Measurements from ENCODE around the gene ATP11B.

Gene ATP11B

DNA sequence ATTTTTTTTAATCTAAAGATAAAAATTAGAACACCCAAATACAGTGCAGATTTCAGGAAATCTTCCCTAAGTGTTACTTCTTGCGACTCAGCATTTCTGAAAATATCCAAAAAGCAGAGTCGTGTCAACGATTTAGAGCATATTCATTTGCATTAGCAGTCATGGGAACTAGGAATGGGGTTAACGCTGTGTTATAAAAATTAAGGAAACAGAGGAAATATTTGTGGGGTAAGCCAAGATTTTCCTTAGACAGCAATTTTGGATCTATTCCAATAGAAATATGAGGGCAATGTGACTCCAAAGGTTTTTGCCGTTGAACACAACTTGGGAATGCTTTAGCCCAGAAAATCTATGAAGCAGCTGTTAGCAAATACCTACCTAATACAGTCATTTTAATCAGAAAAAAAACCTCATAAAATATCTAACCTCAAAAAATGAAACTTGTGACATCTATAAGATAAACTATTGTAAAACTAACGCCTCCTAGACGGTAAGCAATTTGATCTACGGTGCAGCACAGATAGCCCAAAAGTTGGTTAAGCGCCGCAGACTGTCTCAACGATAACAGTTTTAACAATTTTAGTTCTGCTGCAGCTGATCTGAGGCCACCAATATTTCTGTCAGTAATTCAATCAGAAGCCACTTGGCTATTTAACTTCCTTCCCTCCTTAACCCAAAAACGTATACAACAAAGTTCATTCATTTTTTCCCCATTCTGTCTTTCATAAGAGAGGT, 5.8 kb upstream of the ATP11B start:
- Histone ChIP-seq H3K4me1 (ENCODE audit: low read depth, poor library complexity, severe bottlenecking) (peaks cover 21% of the 10 kb centered on the region), H3K4me2 (no peak overlapping the region), H2AFZ (ENCODE audit: low read depth) (no peak overlapping the region), H3K27me3 (ENCODE audit: insufficient read depth, low read depth) (no peaks in the 10 kb centered on the region), H3K4me3 (IDR thresholded peaks at IDR 0.05; ENCODE audit: insufficient read depth, low read depth, low read length) (no peak overlapping the region), H3K27ac (no peak overlapping the region), H4K20me1 (ENCODE audit: insufficient read depth) (no peaks in the 10 kb centered on the region), H3K36me3 (ENCODE audit: insufficient read depth) (no peaks in the 10 kb centered on the region), H3K79me2 (ENCODE audit: insufficient read depth, low read depth) (no peaks in the 10 kb centered on the region), H3K9ac (no peak overlapping the region)
- TF ChIP-seq, protein P1, sequence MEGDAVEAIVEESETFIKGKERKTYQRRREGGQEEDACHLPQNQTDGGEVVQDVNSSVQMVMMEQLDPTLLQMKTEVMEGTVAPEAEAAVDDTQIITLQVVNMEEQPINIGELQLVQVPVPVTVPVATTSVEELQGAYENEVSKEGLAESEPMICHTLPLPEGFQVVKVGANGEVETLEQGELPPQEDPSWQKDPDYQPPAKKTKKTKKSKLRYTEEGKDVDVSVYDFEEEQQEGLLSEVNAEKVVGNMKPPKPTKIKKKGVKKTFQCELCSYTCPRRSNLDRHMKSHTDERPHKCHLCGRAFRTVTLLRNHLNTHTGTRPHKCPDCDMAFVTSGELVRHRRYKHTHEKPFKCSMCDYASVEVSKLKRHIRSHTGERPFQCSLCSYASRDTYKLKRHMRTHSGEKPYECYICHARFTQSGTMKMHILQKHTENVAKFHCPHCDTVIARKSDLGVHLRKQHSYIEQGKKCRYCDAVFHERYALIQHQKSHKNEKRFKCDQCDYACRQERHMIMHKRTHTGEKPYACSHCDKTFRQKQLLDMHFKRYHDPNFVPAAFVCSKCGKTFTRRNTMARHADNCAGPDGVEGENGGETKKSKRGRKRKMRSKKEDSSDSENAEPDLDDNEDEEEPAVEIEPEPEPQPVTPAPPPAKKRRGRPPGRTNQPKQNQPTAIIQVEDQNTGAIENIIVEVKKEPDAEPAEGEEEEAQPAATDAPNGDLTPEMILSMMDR (conservative IDR thresholded peaks at IDR 0.05; ENCODE audit: low read depth, low read length) = no peak

DNA sequence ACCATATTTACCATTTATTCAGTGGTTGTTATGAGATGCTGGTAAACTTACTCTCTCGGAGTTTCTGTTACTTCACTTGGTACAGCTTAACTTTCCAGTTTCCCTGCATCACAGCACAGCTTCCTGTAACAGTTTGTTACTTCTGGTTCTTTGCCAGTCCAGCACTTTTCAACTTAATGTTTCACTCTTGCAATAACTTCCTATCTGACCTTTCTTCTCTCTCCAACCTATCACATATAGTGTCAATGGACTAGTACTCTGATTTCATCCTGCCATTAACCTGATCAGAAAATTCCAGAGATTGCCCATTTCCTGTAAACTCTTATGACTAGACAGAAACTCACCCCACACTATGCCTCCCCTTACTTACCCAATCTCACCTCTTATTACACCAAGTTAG, 3.9 kb upstream of the ATP11B start:
- no peak overlapping the region for H2AFZ ChIP-seq (ENCODE audit: low read depth)
- TF ChIP-seq, protein P1 (conservative IDR thresholded peaks at IDR 0.05; ENCODE audit: low read depth, low read length) = no peak
- no peak overlapping the region for H3K27ac ChIP-seq
- H3K4me1 ChIP-seq (ENCODE audit: low read depth, poor library complexity, severe bottlenecking) = peaks cover 15% of the 10 kb centered on the region
- H3K79me2 ChIP-seq (ENCODE audit: insufficient read depth, low read depth) = peaks cover 6% of the 10 kb centered on the region; the same call in 1 of the 2 replicates
- no peak overlapping the region for H3K4me3 ChIP-seq (IDR thresholded peaks at IDR 0.05; ENCODE audit: insufficient read depth, low read depth, low read length)
- H3K4me2 ChIP-seq = no peak overlapping the region
- no peaks in the 10 kb centered on the region for H3K36me3 ChIP-seq (ENCODE audit: insufficient read depth)
- no peaks in the 10 kb centered on the region for H4K20me1 ChIP-seq (ENCODE audit: insufficient read depth)
- no peaks in the 10 kb centered on the region for H3K27me3 ChIP-seq (ENCODE audit: insufficient read depth, low read depth)
- H3K9ac ChIP-seq = no peak overlapping the region

DNA sequence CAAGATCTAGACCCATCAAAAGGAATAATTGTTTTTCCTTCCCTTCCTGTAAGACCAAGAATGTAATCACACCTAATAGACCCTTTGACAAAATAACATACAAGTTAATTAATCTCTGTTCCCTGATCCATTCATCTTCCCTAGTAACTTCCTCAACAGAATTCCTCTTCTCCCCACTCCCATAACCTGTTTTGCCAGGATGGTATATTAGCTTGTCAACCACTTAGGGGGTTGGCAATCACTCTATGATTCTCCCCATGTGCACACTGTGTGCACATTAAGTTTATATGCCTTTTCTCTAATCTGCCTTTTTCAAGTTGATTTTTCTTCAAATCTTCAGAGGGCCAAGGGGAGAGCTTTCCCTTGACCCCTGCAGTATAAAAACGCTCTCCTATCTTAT, 2.7 kb upstream of the ATP11B start:
- no peaks in the 10 kb centered on the region for H3K27me3 ChIP-seq (ENCODE audit: insufficient read depth, low read depth)
- no peak overlapping the region for H3K9ac ChIP-seq
- H3K79me2 ChIP-seq (ENCODE audit: insufficient read depth, low read depth) = peaks cover 18% of the 10 kb centered on the region
- TF ChIP-seq, protein P1 (conservative IDR thresholded peaks at IDR 0.05; ENCODE audit: low read depth, low read length) = no peak
- no peaks in the 10 kb centered on the region for H4K20me1 ChIP-seq (ENCODE audit: insufficient read depth)
- no peak overlapping the region for H2AFZ ChIP-seq (ENCODE audit: low read depth)
- no peak overlapping the region for H3K27ac ChIP-seq
- no peak overlapping the region for H3K4me3 ChIP-seq (IDR thresholded peaks at IDR 0.05; ENCODE audit: insufficient read depth, low read depth, low read length)
- no peak overlapping the region for H3K4me2 ChIP-seq
- H3K36me3 ChIP-seq (ENCODE audit: insufficient read depth) = no peaks in the 10 kb centered on the region
- peaks cover 16% of the 10 kb centered on the region for H3K4me1 ChIP-seq (ENCODE audit: low read depth, poor library complexity, severe bottlenecking)

DNA sequence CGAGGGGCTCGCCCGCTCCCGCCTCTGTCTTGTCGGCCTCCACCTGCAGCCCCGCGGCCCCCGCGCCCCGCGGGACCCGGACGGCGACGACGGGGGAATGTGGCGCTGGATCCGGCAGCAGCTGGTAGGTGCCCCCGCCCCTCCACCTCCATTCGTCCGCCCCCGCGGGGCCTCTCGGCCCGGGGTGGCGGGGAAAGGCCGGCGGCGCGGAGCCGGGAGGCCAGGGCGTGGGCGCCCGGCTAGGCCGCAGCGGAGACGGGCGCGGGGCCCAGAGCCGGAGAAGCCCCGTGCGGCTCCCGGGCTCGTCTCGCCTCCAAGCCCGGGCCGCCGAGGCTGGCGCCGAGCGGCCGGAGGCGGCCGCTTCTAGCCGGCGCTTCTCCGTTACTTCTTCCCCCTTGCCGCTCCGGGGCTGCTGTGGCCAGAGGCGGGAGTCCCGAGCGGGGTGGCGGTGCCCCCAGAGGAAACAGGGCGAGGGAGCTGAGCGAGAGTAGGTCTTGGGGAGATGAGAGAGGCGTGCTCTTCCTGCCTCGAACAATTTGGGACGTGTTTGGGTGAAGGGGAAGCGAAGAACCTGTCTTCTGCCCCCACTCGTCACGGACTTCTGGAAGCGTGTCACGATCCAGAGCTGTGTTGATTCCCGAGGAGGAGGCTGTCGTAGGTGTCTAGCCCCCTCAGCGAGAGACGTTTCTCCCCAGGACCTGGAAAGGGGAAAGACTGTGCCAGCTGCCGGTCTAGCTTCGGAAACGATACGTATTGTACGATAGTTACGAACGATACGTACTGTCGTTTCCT, 555 bp downstream of the ATP11B start:
- no peaks in the 10 kb centered on the region for H3K27me3 ChIP-seq (ENCODE audit: insufficient read depth, low read depth)
- H3K79me2 ChIP-seq (ENCODE audit: insufficient read depth, low read depth) = peaks cover 51% of the 10 kb centered on the region
- H2AFZ ChIP-seq (ENCODE audit: low read depth) = peak overlapping the region; percentile 80
- H3K27ac ChIP-seq = peak overlapping the region; percentile 79
- H4K20me1 ChIP-seq (ENCODE audit: insufficient read depth) = no peaks in the 10 kb centered on the region
- TF ChIP-seq, protein P1 (conservative IDR thresholded peaks at IDR 0.05; ENCODE audit: low read depth, low read length) = no peak
- peak overlapping the region; percentile 72 for H3K4me2 ChIP-seq
- H3K9ac ChIP-seq = peak overlapping the region; percentile 80
- peaks cover 32% of the 10 kb centered on the region for H3K4me1 ChIP-seq (ENCODE audit: low read depth, poor library complexity, severe bottlenecking)
- H3K36me3 ChIP-seq (ENCODE audit: insufficient read depth) = no peaks in the 10 kb centered on the region
- peak overlapping the region; percentile 99 for H3K4me3 ChIP-seq (IDR thresholded peaks at IDR 0.05; ENCODE audit: insufficient read depth, low read depth, low read length)
